22Rv1 (cell line): ENCODE measurements around the gene CCHCR1.

ENCODE experiments used
- H3K27ac ChIP-seq: fragments of 450-650 bp; 2 replicates; pipeline ENCODE4 v1.5.1; 2017
- CTCF ChIP-seq: fragments of 450-650 bp; IDR thresholded peaks from 2 replicates; pipeline ENCODE4 v1.5.1; 2017; ENCODE audit warnings: mild to moderate bottlenecking
- ZFX ChIP-seq: fragments of 450-650 bp; IDR thresholded peaks from 2 replicates; pipeline ENCODE4 v1.6.1; 2017; ENCODE audit warnings: antibody characterized with exemption, borderline replicate concordance

The CCHCR1 gene

GRCh38 chr6:31096215-31096614 is 61.4 kb downstream of the CCHCR1 start:
- no peak overlapping the region for H3K27ac ChIP-seq

GRCh38 chr6:31094389-31094881 is 63.2 kb downstream of the CCHCR1 start:
- H3K27ac ChIP-seq: no peak overlapping the region
- TF ChIP-seq CTCF: no peak
- TF ChIP-seq ZFX: no peak

More at GRCh38 chr6:31096215-31096614, 61.4 kb downstream of the CCHCR1 start:
- TF ChIP-seq CTCF (no peak), ZFX (no peak)

GRCh38 chr6:31092769-31093505 is 64.7 kb downstream of the CCHCR1 start:
- no peak overlapping the region for H3K27ac ChIP-seq

More at GRCh38 chr6:31092769-31093505, 64.7 kb downstream of the CCHCR1 start:
- TF ChIP-seq CTCF (no peak), ZFX (no peak)
